NCI-H2081 treated with DMSO at 0.1 percent for 48 hours (cell line): ENCODE data around the gene WDR18.

Experiments
- DNase-seq: peaks from one replicate; lab custom pipeline; 2025; lab: John Stamatoyannopoulos, UW

The WDR18 gene

DNA sequence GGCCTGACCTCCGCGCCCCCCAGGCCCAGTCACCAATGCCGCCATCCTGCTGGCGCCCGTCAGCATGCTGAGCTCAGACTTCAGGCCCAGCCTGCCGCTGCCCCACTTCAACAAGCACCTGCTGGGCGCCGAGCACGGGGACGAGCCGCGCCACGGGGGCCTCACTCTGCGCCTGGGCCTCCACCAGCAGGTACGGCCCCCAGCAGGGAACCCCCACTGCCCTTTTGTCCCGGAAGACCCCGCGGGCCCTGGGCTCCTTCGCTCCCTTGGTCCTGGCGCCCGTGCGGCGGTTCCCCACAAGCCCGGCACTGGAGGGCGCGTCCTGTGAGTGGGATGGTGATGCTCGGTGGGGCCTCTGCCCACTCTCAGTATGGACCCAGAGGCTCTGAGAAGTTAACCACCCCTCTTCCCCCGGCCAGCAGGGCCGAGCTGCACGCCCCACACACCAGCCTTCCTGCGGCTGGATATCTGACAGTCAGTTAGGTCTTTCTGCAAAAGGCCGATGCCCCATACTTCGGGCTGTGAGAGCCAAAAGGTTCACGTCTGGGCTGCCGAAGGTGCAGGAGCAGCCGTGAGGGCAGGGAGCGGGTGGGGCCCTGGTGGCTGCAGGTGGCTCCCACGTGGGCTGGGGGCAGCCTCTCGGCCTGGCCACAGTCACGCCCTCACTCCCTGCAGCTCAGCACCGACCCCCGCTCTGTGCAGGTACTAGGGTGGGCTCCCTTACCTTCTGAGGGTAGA lies 8.0 kb downstream of the WDR18 start:
- DNase-seq = no peak

DNA sequence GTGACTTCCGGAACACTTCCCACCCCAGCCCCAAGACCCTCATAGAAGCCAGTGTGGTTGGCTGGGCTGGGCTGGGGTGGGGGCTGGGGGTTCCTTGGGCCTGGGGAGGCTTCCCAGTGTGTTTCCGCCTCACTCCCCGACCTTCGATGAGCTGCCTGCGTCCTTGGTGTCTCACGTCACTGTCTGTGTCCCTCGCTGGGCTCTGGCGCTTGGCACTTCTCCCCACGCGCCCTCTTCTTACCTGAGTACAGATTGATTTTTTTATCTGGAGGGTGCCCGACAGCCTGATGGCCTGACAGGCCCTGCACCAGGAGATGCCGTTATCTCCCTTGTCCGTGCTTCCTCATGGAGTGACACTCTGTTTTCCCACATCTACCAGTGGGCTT lies 8.5 kb downstream of the WDR18 start:
- no peak for DNase-seq

DNA sequence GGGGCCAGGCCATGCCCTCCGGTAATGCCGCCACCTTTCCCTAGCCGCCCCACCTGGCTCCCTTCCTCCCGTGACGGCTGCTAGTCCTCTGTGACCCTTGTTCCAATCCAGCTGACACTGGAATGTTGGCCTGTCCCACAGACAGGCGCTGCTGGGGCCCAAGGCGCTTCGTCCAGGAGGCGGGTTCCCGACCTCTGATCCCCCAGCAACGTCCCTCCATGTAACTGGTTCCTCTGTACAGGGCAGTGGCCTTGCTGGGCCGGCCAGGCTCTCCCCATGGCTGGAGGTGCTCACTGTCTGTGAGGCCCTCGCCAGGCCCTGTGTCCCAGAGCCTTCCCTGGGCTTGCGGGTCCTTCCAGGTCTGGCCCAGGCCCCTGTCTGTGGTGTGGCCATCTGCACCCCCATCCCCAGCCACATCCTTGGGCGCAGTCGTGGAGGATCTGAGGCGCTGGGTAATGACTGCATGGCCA lies 9.3 kb downstream of the WDR18 start:
- no peak for DNase-seq

DNA sequence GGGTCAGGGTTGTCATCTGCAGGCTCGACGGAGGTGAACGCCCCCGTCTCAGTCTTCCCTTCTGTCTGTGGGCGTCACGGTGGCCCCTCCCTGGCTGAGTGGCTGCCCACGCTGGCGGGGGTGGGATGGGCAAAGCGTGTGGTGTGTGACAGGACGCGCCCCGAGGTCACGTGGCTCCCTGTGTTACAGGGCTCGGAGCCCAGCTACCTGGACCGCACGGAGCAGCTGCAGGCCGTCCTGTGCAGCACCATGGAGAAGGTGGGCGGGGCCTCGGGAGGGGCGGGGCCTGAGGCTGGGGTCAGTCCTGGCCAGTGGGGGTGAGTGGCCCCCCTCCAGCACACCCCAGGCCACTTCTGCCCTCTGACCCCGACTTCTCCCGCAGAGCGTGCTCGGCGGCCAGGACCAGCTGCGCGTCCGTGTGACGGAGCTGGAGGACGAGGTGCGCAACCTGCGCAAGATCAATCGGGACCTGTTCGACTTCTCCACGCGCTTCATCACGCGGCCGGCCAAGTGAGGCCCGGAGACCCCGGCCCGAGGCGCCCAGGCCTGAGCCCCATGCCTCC lies 9.8 kb downstream of the WDR18 start:
- DNase-seq = no peak

DNA sequence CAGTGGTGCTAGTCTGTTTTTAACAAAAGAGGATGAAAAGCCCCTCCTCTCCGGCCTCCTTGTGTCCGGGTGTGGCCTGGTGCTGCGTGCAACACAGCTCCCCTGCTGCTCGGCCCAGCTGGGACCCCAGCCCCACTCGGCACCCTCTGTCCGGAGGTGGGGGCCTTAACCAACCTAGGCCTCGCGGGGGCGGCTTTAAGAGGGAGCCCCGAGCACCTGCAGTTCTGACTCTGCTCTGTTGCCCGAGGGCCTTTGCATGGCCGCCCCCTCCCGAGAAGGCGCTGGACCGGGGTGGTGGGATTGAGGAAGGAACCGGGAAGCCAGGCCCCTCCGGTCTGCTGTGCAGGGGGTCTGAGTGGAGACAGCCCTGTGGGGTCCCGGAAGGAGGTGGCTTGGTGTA lies 10.4 kb downstream of the WDR18 start:
- DNase-seq = no peak

DNA sequence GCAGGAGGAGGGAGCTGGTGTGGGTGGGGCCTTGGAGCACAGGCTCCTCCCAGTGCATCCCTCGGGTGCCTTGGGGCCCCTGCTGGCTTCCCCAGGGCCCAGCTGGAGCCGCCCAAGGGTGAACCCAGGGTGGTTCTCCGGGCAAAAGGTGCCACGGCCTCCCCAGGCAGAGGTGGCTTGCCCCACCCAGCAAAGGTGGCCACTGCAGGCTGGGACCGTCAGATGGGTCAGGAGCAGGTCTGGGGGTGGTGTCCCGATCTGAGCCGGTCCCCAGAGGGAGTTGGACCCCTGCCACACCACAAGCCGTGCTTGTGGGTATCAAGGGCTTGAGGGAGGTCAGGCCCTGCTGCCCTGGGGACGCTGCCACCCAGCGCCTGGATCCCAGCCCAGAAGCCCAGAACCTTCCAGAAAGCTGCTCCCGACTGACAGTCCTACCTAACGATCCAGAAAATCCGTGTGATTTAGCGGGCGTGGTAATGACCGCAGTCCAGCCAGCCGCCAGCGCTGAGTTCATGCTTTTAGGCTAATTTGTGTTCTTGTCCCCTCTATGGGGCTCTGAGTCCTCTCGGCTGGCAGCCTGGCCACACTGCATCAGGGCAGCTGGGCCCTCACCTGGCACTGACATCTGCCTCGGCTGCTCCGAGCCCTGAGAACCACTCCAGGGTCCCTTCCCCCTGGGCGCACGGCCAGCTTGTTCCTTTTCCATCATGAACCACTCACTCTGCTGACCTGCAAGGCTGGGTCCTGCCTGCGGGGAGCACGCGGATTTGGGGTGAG lies 11.1 kb downstream of the WDR18 start:
- DNase-seq = no peak

DNA sequence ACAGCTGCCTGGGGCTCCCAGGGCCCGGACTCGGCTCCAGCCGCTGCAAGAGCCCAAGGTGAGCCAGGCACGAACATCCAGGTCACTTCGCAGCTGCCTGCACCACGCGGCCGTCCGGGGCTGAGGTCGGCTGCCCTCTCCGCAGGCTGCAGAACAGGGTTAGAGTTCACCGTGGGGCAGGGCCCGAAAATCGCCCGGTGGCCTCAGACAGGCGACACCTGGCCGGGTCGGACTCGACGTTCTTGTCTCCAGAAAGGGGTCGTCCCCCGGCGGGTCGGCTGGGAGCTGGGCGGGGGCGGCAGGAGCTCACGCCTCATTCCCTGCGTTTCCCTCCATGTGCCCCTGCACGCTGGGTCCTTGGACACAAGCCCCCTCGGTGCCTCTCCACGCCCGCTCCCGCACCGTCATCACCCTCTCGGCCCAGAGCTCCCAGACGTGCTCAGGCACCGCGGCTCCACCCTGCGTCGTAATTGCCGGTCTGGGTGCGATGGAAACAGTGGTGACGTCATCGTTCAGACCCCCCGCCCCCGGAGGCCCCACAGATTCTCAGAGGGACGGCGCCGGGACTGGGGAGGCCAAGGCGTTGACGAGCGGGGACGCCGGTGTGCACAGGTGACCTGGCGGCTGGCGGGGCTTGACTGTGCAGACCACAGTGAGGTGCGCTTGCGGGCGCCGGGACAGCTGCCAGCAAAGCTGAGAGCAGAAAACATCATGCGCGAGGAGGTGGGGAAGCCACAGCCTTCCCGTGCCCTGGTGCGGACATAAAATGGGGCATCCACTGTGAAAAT lies 12.1 kb downstream of the WDR18 start:
- DNase-seq = no peak

DNA sequence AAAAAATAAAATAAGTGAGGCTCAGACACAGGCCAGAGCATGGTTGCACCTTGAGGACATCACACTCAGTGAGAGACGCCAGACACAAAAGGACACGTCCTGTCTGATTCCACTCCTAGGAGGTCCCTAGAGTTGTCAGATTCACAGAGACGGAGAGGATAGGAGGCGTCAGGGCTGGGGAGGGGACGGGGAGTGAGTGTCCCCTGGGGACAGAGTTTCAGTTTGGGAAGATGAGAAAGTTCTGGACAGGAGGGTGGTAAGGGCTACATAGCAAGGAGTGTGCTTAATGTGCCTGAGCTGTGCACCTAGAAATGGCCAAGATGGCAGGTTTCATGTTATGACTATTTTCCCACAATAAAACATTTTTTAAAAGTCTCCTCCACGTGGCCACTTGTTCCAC lies 13.9 kb downstream of the WDR18 start:
- DNase-seq = no peak

DNA sequence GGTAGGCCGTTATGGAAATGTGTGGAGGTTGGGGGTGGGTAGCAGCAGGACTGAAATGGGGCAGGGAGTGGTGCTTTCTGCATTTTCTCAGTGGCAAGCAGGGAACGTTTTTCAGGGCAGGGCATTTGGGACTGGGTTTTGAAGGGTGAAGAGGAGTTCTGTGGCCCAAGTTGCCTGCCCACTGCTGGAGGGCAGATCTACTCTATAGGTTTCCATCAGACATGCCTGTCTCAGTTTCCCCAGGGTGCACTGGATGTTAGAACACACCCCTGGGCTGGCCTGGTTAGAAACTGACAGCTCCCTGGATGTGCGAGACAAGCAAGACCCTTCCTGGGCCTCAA lies 15.2 kb downstream of the WDR18 start:
- no peak for DNase-seq

DNA sequence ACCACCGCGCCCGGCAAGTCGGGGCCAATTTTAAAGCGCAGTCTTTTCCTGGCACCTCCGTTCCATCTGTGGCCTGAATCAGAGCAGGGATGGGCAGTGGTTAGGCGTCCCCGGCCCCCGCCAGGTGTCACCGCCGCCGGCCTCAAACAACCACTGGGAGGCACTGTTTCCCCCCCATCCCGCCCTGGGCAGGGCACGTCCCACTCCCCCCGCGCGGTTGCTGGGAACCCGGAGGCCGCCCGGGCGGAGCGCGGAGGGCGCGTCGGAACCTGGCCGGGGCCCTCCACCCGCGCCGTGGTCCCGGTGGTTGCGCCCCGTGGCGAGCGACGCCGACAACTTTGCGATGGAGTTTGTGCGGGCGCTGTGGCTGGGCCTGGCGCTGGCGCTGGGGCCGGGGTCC lies 15.9 kb downstream of the WDR18 start, which contains the start of gene GRIN3B:
TSS of gene GRIN3B (plus strand) at position 325 of the 400 bp plus-strand sequence. CDS start at position 344, 19 bp downstream.
- no peak for DNase-seq

DNA sequence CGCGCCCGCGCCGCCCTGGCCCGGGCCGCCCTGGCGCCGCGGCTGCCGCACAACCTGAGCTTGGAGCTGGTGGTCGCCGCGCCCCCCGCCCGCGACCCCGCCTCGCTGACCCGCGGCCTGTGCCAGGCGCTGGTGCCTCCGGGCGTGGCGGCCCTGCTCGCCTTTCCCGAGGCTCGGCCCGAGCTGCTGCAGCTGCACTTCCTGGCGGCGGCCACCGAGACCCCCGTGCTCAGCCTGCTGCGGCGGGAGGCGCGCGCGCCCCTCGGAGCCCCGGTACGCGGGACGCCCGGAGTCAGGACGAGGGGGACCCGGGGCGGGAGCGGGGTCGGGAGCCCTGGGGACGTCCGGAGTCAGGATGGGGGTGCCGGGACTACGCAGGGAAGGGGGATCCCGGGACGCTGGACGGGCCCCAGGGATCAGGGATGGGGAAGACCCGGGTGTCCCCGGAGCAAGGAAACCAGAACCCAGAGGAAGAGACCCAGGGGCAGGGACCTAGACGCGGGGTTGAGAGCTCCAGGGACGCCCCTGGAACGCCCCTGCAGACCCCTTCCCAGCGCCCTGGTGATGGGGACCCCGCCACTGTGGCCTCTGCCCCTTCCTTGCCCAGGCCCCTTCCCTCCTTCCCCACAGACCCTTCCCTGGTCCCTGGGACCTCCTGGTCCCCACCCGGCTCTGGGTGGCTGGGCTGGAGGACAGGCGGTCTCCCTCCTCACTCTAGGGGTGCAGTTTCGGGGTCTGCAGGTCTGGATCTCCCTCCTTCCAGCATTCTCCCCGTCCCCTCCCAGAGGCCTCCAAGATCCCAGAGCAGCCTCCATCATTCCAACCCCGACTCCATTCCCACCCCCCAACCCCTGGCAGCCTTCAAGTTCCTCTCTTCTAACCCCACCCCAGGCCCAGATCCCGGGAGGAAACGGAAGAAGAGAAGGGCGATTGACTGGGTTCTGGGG lies 16.7 kb downstream of the WDR18 start:
- DNase-seq = no peak

DNA sequence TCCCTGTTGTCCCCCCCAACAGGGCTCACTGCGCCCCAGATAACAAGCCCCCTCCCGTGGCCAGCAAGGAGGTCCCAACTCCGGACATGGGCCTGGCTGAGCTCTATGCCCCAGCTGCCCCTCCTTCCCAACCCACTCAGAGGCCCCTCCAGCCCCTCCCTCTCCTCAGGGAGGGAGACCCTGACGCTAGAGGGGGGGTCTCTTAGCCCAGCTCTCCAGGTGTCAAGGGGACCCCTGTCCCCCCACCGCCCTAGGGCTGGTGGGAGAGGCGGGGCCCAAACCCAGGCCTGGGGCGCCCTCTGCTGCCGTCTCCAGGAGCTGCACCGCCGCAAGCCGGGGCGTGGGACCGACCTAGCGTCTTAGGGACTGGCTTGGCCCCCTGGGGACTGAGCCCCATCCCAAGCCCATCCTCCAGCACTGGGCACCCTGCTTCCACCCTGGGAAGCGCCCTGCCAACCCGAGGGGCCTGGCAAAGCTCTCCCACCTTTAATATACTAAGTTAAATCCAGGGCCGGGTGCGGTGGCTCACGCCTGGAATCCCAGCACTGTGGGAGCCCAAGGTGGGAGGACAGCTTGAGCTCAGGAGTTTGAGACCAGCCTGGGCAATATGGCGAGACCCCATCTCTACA lies 17.5 kb downstream of the WDR18 start:
- DNase-seq = no peak

DNA sequence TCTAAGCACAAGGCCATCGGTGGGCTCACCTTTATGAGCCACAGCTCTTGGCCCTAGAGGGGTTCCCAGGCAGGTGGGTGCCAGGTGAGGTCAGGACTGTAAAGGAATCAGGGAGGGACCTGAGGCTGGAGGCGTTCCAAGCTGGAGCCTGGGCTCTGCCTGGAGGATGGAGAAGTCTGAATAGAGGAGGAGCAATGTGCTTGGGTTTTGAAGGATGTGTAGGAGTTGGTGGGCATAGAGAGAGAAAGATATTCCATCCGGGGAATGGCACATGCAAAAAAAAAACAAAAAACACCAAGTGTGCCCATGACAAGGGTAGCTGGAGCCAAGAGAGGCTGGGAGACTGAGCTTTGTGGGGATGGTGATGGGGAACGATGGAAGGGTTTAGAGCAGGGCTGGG lies 18.5 kb downstream of the WDR18 start:
- DNase-seq = no peak

DNA sequence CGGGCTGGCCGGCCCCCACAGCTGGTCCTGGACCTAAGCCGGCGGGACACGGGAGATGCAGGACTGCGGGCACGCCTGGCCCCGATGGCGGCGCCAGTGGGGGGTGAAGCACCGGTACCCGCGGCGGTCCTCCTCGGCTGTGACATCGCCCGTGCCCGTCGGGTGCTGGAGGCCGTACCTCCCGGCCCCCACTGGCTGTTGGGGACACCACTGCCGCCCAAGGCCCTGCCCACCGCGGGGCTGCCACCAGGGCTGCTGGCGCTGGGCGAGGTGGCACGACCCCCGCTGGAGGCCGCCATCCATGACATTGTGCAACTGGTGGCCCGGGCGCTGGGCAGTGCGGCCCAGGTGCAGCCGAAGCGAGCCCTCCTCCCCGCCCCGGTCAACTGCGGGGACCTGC lies 19.1 kb downstream of the WDR18 start:
- no peak for DNase-seq

DNA sequence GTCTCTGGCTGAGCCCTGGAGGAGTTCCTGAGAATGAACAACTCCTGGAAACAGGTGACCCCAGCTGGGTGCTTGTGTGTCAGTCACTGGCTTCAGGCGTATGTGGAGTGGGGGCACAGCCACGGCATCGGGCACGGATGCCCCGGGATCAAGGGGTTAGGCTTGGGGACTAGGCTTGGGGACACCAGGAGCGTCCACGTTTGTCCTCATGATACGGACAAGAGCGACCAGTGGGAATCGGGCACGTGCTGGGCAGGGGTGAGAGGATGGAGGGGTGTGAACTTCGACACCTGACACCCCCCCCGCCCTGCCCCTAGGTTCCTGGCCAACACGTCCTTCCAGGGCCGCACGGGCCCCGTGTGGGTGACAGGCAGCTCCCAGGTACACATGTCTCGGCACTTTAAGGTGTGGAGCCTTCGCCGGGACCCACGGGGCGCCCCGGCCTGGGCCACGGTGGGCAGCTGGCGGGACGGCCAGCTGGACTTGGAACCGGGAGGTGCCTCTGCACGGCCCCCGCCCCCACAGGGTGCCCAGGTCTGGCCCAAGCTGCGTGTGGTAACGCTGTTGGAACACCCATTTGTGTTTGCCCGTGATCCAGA lies 20.2 kb downstream of the WDR18 start:
- no peak for DNase-seq

DNA sequence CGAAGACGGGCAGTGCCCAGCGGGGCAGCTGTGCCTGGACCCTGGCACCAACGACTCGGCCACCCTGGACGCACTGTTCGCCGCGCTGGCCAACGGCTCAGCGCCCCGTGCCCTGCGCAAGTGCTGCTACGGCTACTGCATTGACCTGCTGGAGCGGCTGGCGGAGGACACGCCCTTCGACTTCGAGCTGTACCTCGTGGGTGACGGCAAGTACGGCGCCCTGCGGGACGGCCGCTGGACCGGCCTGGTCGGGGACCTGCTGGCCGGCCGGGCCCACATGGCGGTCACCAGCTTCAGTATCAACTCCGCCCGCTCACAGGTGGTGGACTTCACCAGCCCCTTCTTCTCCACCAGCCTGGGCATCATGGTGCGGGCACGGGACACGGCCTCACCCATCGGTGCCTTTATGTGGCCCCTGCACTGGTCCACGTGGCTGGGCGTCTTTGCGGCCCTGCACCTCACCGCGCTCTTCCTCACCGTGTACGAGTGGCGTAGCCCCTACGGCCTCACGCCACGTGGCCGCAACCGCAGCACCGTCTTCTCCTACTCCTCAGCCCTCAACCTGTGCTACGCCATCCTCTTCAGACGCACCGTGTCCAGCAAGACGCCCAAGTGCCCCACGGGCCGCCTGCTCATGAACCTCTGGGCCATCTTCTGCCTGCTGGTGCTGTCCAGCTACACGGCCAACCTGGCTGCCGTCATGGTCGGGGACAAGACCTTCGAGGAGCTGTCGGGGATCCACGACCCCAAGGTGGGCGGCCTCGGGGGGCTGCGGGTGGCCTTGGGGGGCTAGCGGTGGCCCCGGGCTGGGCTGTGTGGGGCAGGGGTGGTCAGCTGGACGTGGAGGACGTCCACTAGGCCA lies 20.9 kb downstream of the WDR18 start:
- DNase-seq = no peak

DNA sequence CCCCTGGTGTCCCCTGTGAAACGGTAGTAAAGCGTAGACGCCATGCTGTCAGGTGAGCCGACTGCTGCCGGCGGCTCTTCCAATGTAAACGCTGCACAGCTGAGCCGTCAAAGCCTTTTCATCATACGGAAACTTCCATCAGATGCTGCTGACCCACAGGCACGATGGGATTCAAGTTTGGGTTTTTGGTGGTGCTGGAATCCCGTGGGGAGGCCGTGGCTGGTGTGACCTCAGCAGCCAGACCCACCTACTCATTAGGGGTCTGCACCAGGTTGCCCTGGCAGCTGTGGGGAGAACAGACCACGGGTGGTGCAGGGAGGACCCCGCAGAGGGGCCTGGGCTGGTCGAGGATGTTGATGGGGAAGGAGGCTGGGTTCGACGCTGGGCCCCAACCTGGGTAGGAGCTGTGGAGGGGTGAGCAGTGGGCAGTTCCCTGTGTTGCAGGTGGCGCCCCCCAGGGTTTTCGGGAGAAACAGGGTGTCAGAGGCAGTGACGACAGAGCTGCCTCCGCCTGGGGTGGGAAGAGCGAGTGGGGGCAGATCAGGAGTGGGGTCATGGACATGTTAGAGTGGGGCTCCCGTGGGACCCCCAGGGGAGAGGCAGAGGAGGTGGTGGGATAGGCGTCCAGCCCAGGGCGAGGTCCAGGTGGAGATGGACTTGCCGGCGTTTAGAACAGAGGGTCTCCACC lies 22.7 kb downstream of the WDR18 start:
- DNase-seq = no peak

DNA sequence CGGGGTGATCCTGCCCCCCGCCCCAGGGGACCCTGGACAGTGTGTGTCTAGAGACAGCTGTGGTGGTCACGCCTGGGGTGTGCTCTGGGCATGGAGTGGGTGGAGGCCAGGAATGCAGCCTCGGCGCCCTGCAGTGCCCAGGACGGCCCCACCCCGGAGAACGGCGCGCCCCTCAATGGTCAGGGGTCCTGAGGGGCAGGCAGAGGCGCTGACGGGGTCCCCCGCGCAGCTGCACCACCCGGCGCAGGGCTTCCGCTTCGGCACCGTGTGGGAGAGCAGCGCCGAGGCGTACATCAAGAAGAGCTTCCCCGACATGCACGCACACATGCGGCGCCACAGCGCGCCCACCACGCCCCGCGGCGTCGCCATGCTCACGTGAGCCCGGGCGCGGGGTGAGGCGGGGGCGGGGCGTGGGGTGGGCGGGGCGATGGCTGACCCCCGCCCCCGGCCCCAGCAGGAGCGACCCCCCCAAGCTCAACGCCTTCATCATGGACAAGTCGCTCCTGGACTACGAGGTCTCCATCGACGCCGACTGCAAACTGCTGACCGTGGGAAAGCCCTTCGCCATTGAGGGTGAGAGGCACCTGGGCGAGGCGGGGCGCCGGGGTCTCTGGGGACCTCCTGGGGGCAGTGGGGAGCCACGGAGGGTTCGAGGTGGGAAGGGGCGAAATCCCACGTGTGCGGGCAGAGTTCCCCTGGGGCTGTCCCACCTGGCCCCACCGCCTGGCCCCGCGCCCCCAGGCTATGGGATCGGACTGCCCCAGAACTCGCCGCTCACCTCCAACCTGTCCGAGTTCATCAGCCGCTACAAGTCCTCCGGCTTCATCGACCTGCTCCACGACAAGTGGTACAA lies 23.5 kb downstream of the WDR18 start:
- no peak for DNase-seq
